ENCODE measurements around the gene FHDC1.

FHDC1 gene

DNA sequence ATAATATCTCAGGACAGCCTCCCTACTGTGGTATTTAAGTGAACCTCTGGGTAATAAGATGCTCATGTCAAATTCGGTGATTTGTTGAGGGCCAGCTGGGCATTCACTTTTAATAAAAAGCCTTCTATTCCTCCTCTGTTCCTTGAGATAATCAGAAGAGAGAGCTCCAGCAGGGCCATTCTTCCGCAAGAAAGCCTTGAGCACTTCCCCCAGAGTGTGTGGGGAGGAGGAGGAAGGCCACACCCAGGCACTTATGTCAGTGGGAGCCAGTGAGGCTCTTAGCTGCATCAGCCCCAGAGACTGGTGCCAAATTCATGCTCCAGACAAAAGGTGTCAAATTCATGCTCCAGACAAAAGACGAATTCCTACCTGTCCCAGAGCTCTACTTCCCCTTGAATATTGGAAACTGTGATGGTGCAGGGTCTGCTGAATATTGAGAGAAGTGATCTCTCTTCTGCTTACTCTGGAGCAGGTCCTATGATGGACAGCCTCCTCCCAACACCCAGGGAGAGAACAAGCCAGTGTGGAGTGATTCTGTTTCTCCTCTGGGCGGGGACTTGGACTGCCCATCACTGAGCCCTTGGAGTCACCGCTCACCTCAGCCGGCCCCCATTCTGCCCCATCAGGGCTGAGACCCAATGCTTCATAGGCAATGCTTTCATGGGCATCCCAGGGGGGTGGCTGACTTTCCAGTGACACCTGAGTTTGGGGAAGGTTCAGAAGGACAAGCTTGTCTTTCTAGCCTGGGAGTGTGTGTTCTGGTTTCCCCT, 68.1 kb downstream of the FHDC1 start:
- ChIA-PET CTCF (interaction anchor here (1.1 to 1.9 kb wide), 3 partner anchors 34 to 112 kb away, joined by 3 to 4 read pairs (median 4); no protein-coding TSS in a partner anchor), POLR2A (no interaction called here)
- DNase-seq (ENCODE audit: extremely low spot score): no peak
- TF ChIP-seq, protein P1, sequence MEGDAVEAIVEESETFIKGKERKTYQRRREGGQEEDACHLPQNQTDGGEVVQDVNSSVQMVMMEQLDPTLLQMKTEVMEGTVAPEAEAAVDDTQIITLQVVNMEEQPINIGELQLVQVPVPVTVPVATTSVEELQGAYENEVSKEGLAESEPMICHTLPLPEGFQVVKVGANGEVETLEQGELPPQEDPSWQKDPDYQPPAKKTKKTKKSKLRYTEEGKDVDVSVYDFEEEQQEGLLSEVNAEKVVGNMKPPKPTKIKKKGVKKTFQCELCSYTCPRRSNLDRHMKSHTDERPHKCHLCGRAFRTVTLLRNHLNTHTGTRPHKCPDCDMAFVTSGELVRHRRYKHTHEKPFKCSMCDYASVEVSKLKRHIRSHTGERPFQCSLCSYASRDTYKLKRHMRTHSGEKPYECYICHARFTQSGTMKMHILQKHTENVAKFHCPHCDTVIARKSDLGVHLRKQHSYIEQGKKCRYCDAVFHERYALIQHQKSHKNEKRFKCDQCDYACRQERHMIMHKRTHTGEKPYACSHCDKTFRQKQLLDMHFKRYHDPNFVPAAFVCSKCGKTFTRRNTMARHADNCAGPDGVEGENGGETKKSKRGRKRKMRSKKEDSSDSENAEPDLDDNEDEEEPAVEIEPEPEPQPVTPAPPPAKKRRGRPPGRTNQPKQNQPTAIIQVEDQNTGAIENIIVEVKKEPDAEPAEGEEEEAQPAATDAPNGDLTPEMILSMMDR (IDR thresholded peaks at IDR 0.05; ENCODE audit: control extremely low read depth, extremely low read depth, low read depth, missing control alignments): no peak

DNA sequence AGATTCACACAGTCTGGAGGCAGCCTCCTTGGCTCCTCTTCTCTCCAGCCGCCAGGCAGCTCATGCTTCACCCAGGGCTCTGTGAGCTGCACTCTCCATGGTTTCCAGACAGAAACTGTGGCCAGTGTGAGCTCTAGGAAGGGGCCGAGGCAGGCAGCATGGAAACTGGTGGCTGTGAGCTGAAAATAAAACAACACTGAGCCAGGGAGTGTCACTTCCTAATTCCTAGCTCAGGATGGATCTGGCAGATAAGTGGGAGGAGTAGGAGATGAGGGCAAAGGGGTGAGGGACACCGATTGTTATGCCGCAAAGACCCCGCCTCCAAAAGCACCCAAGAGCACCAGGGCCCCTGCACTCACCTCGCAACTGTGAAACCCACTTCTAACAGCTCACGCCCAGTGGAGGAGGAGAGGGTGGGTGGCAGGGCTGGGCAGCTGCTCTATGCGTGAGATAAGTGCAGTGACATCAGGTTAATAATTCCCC, 69.8 kb downstream of the FHDC1 start:
- TF ChIP-seq, protein P1 (IDR thresholded peaks at IDR 0.05; ENCODE audit: control extremely low read depth, extremely low read depth, low read depth, missing control alignments): no peak
- no peak for DNase-seq (ENCODE audit: extremely low spot score)
- POLR2A ChIA-PET: no interaction called here
- CTCF ChIA-PET: interaction anchor here (1.6 kb wide), 1 partner anchor 10 kb away, joined by 5 read pairs; no protein-coding TSS in a partner anchor

DNA sequence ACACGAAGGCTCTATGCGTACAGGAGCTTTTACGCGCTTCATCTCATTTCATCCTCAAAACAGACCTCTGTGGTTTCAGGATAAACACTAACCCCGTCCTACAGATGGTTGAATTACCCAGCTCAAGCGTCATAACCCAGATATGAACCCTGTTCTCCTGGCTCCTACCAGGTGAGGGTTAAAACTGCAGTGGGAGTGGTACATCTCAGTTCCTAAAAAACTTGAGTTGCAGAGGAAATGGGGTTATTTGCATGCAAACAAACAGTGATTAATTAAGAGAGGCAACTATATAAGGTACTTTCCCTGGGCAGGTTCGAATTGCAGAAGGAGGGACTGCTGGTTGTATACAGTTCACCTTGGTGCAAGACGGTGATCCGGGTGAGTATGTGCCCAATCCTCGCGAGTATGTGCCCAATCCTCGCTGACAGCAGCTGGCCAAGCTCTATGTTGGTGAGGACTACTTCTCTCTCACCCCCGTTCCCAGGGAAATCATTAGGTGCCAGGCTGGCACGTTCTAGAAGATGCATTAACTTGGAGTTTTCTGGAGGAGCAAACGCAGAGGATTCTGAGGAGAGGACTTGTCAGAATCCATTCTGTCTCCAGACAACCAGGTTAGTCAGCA, 72.6 kb downstream of the FHDC1 start:
- ChIA-PET POLR2A (no interaction called here), CTCF (interaction anchor here (2.2 kb wide), 1 partner anchor 11 kb away, joined by 6 read pairs; no protein-coding TSS in a partner anchor)
- TF ChIP-seq, protein P1 (IDR thresholded peaks at IDR 0.05; ENCODE audit: control extremely low read depth, extremely low read depth, low read depth, missing control alignments): no peak
- peak; percentile 52 for DNase-seq (ENCODE audit: extremely low spot score)

DNA sequence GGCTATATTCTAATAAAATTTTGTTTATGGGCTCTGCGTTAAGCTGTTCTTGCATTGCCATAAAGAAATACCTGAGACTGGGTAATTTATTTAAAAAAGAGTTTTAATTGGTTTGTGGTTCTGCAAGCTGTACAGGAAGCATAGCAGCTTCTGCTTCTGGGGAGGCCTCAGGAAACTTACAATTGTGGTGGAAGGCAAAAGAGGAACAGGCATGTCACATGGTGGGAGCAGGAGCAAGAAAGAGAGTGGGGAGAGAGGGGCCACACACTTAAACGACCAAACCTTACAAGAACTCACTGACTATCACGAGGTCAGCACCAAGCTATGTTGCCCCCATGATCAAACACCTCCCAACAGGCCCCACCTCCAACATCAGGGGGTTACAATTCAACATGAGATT, 74.0 kb downstream of the FHDC1 start:
- POLR2A ChIA-PET: no interaction called here
- CTCF ChIA-PET: no interaction called here
- TF ChIP-seq, protein P1 (IDR thresholded peaks at IDR 0.05; ENCODE audit: control extremely low read depth, extremely low read depth, low read depth, missing control alignments): no peak
- DNase-seq (ENCODE audit: extremely low spot score): no peak

DNA sequence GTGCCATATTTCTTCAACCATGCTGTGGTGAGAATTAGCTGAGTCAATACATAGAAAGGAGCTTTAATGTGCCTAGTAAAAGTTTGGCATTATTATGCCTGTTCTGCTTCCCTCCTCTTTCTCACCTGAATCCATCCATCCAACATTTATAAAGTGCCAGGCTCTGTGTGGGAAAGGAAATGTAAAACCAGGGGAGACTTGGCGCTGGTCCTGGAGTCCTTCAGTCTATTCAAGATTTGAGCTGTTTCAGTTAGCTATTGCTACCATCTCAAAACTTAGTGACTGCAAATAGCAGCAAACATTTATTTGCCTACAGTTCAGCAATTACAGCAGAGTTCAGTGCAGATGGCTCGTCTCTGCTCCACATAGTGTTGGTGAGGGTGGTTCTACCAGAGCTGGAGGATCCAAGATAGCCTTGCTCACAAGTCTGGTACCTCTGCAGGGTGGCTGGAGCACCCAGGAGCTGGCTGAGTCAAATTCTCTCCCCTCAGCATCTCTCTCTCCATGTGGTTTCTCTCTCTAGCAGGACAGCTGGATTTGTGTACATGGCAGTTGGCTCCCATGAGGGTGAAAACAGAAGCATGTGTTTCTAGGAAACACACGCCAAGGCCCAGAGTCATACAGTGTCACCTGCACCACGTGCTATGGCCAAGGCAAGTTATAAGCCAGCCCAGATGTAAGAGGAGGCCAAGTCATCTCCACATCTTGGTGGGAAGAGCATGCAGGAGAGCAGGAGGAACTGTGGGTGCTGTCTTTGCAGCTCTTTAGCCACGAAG, 77.3 kb downstream of the FHDC1 start:
- ChIA-PET CTCF (interaction anchor here (1.0 kb wide), 1 partner anchor 70 kb away, joined by 4 read pairs; no protein-coding TSS in a partner anchor), POLR2A (no interaction called here)
- DNase-seq (ENCODE audit: extremely low spot score): no peak
- TF ChIP-seq, protein P1 (IDR thresholded peaks at IDR 0.05; ENCODE audit: control extremely low read depth, extremely low read depth, low read depth, missing control alignments): no peak

DNA sequence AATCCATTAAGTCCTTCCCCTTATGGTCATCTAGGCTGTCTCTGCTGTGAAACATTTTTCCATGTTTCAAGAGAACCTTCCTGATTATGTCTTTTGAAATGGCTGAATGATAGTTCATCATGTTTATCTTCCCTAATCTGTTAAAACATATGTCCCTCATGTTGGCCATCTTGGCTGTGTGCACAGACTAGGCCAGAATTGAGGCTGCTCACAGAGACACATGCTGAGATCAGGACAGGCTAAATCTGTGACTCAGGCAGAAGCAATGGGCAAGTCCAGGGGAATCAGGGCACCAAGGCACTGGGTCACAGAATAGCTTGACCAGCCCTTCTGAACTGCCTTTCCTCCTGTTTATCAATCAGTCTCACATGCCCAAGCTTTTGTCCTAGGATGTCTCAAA, 78.3 kb downstream of the FHDC1 start:
- DNase-seq (ENCODE audit: extremely low spot score): no peak
- ChIA-PET CTCF (no interaction called here), POLR2A (no interaction called here)
- TF ChIP-seq, protein P1 (IDR thresholded peaks at IDR 0.05; ENCODE audit: control extremely low read depth, extremely low read depth, low read depth, missing control alignments): no peak

Data from GM10248 (cell line).